T-cell (primary cell): ENCODE results near the gene SKI. TPM values are rescaled to one million over a fixed set of nuclear protein-coding genes. Genes with fewer than 3 reads are reported as not detected.

Experiments
- ATAC-seq, 4 experiments: fragments of 200-7000 bp in 3 of 4; fragments of 150-1000 bp in 1 of 4; cut with Tn5 transposase; replicated peaks in 1 of 4; 1 replicate in 3 of 4; 2 replicates in 1 of 4; pipeline ENCODE4 v1.10.0; 2021; ENCODE audit warnings: moderate library complexity in 3 of 4, mild to moderate bottlenecking in 2 of 4, moderate number of reproducible peaks in 1 of 4
- CTCF ChIA-PET, 2 donors: fragments of 300-600 bp; sonication (Branson Sonifier 250); formaldehyde crosslinking; loops; one replicate each; lab custom pipeline; 2022; ENCODE audit warnings: antibody characterized with exemption in 2 of 2; lab: Charles Lee
- POLR2A ChIA-PET, 2 donors: fragments of 300-600 bp; sonication (Branson Sonifier 250); formaldehyde crosslinking; loops; one replicate each; lab custom pipeline; 2022; ENCODE audit warnings: antibody characterized with exemption in 2 of 2; lab: Charles Lee
- DNase-seq, 35 experiments: peaks; one replicate each; pipeline versions ENCODE4 v3.0.0 to v3.0.0-alpha.2; 2013 to 2023
- H3K27ac ChIP-seq: one replicate; pipeline ENCODE4 v1.5.1; 2013; ENCODE audit warnings: low read length
- H3K27me3 ChIP-seq, 2 experiments: replicated peaks in 1 of 2; 1 replicate in 1 of 2; 2 replicates in 1 of 2; pipeline versions ENCODE4 v1.6.1 to v1.7.0; 2013; ENCODE audit warnings: low read length in 1 of 2, mixed read lengths in 1 of 2; ENCODE audit not compliant: control insufficient read depth in 2 of 2, insufficient read depth in 2 of 2; ENCODE audit errors: extremely low read depth in 1 of 2
- H3K36me3 ChIP-seq, 2 donors: 1 replicate in 1 of 2; 2 replicates in 1 of 2; pipeline versions ENCODE4 v1.6.1 to v1.7.0; 2013; ENCODE audit warnings: low read length in 1 of 2; ENCODE audit not compliant: control insufficient read depth in 2 of 2, insufficient read depth in 1 of 2; ENCODE audit errors: extremely low read depth in 1 of 2
- H3K4me1 ChIP-seq, 2 experiments: 1 replicate in 1 of 2; 2 replicates in 1 of 2; pipeline versions ENCODE4 v1.6.1 to v1.7.0; 2013; ENCODE audit warnings: low read length in 2 of 2, mixed read lengths in 1 of 2; ENCODE audit not compliant: insufficient read depth in 2 of 2, control insufficient read depth in 1 of 2; ENCODE audit errors: extremely low read depth in 1 of 2
- H3K4me3 ChIP-seq, 2 donors: 1 replicate in 1 of 2; 2 replicates in 1 of 2; pipeline versions ENCODE4 v1.5.1 to v1.7.0; 2013; ENCODE audit warnings: mild to moderate bottlenecking in 2 of 2, low read length in 1 of 2, moderate library complexity in 1 of 2; ENCODE audit not compliant: control insufficient read depth in 1 of 2; ENCODE audit errors: extremely low read depth in 1 of 2
- H3K9me3 ChIP-seq: 2 replicates; pipeline ENCODE4 v1.7.0; 2013
- H3K27ac Mint-ChIP-seq, 2 donors: one replicate each; pipeline ENCODE4 v1.8.0; 2020 to 2021; ENCODE audit warnings: mild to moderate bottlenecking in 2 of 2, mixed read lengths in 2 of 2
- H3K27me3 Mint-ChIP-seq, 2 donors: one replicate each; pipeline ENCODE4 v1.8.0; 2021 to 2022; ENCODE audit warnings: mixed read lengths in 2 of 2
- H3K36me3 Mint-ChIP-seq: one replicate; pipeline ENCODE4 v1.8.0; 2021; ENCODE audit warnings: mixed read lengths
- H3K4me1 Mint-ChIP-seq, 3 donors: one replicate each; pipeline ENCODE4 v1.8.0; 2020 to 2022; ENCODE audit warnings: mixed read lengths in 3 of 3, mild to moderate bottlenecking in 1 of 3
- H3K4me3 Mint-ChIP-seq, 3 donors: one replicate each; pipeline ENCODE4 v1.8.0; 2020 to 2022; ENCODE audit warnings: mild to moderate bottlenecking in 3 of 3, mixed read lengths in 3 of 3, moderate library complexity in 3 of 3
- H3K9me3 Mint-ChIP-seq, 3 donors: one replicate each; pipeline ENCODE4 v1.8.0; 2020 to 2022; ENCODE audit warnings: mixed read lengths in 3 of 3
- WGBS: methylation state at CpG from one replicate; pipeline ENCODE4 v1.1.5; 2013; ENCODE audit warnings: missing lambda C conversion rate; ENCODE audit not compliant: insufficient coverage; 5-methylcytosine and 5-hydroxymethylcytosine counted together
- total RNA-seq, 35 experiments: library from RNA in 6 of 35; stranded (reverse) in 6 of 35; fragments of 120-200 nt in 1 of 35; gene quantifications; one replicate each; pipeline versions ENCODE4 v1.2.1 to v1.2.4 and lab custom pipeline; 2013 to 2026

Gene SKI
- total RNA-seq, 5 donors from 2014 or later (not counting 1 experiment from before 2014, with no cell fraction given) = 137 to 299 (median 157) TPM

GRCh38 chr1:2202843-2203601, 25.1 kb upstream of the SKI start:
- Histone ChIP-seq H3K9me3 (no peaks in the 10 kb centered on the region), H3K36me3 (no peaks in the 10 kb centered on the region), H3K4me1 (peaks cover 16 to 54% of the 10 kb centered on the region in 2 experiments), H3K4me3 (no peak overlapping the region), H3K27me3 (no peaks in the 10 kb centered on the region), H3K27ac (no peak overlapping the region)
- H3K4me3 Mint-ChIP-seq = no peak overlapping the region
- H3K36me3 Mint-ChIP-seq = no peaks in the 10 kb centered on the region
- no peaks in the 10 kb centered on the region for H3K9me3 Mint-ChIP-seq
- peaks cover 17 to 37% (median 24%) of the 10 kb centered on the region in 3 donors for H3K4me1 Mint-ChIP-seq
- DNase-seq = no peak
- 91% methylated on average over 14 of the region's 15 CpGs for WGBS
- ChIA-PET POLR2A (no interaction called here), CTCF (no interaction called here)
- H3K27ac Mint-ChIP-seq = peak overlapping the region in 1 of 2 donors; percentile 64
- ATAC-seq = no peak
- H3K27me3 Mint-ChIP-seq = no peaks in the 10 kb centered on the region

DNA sequence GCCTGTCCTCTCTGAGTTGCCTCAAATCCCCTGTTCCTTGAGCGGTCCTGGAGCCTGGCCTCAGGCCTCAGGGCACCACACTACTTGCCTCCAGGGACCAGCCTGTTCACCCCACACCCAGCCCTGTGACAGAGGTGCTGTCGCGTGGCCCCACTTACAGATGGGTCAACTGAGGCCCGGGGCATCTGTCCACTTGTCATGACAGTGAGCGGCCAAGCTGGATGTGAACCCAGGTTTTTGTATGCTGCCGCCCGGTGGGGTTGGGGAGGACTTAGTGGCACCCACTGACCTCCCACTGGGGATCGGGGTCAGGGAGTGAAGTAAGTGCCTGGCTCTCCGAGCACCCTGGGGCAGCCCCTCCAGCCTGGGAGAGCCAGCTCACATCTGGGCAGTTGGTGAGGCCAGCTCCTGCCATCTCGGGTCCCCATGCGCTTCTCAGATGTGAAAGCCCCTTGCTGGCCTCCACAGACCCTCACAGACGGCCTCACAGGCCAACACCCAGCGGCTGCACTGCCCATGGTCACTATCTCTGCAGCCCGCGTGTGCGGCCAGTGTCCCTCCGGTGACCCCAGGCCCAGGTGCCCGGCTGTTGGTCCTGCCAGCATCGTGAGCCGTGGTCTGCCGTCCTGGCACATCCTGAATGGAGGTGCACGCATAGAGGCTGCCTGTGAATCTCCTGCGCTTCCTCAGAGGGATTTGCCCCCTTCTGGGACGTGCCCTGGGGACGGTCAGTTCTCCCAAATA, 24.3 kb upstream of the SKI start:
- Histone ChIP-seq H3K27ac (peak overlapping the region; percentile 69), H3K4me3 (peak overlapping the region in 1 of 2 donors; percentile 28), H3K27me3 (no peaks in the 10 kb centered on the region), H3K9me3 (no peaks in the 10 kb centered on the region), H3K36me3 (no peaks in the 10 kb centered on the region), H3K4me1 (peaks cover 8 to 46% of the 10 kb centered on the region in 2 experiments)
- no peak for ATAC-seq
- POLR2A ChIA-PET = no interaction called here
- Mint-ChIP-seq H3K36me3 (no peaks in the 10 kb centered on the region), H3K9me3 (no peaks in the 10 kb centered on the region), H3K4me1 (peaks cover 14 to 30% (median 18%) of the 10 kb centered on the region in 3 donors), H3K27me3 (no peaks in the 10 kb centered on the region), H3K4me3 (no peak overlapping the region), H3K27ac (peak overlapping the region in 1 of 2 donors; percentile 46)
- 95% methylated on average over 19 of the region's 25 CpGs for WGBS
- no peak for DNase-seq
- CTCF ChIA-PET = interaction anchor here in 1 of 2 donors (1.5 kb wide), 1 partner anchor 9 kb away, joined by 3 read pairs; the partner anchor contains the start of gene FAAP20

DNA sequence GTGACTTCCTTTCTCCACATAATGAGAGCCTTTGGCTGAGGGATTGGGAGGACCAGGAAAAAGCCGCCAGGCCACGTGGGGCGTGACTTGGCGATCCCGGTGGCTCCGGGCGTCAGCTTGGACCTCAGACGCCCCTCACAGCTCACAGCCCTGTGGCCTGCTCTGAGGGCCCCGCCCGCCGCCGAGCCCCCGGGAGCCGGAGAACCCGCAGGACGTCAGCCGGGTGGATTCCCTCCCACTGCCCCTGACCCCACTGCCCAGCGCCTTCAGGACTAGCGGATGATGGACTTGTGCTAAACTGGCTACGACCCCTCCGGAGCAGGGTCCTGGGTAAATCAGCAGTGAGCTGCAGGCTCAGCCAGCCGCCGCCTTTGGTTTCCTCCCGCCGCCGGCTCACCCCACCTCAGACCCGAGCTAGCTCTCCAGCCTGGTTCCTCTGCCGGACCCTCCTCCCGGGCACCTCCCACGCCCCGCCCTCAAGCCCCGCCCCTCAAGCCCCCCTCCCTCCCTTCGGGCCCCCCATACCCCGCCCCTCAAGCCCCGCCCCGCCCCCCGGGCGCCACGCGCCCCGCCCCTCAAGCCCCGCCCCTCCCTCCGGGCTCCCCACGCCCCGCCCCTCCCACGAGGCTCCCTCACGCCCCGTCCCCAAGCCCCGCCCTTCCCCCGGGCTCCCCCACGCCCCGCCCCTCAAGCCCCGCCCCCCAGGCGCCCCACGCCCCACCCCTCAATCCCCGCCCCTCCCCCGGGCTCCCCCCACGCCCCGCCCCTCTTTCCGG, 23.5 kb upstream of the SKI start:
- no peaks in the 10 kb centered on the region for H3K27me3 Mint-ChIP-seq
- peak in 2 of 35 experiments; percentile 53 to 74 for DNase-seq

GRCh38 chr1:2205191-2205952, 22.7 kb upstream of the SKI start:
- 7% methylated on average over 74 of the region's 84 CpGs for WGBS
- peaks cover 4 to 30% of the 10 kb centered on the region in 2 experiments for H3K4me1 ChIP-seq
- no peak overlapping the region for H3K27ac ChIP-seq
- no peak overlapping the region for H3K27ac Mint-ChIP-seq
- H3K4me1 Mint-ChIP-seq = peaks cover 0 to 16% (median 4%) of the 10 kb centered on the region in 3 donors
- no peaks in the 10 kb centered on the region for H3K36me3 Mint-ChIP-seq
- H3K9me3 ChIP-seq = no peaks in the 10 kb centered on the region
- no peaks in the 10 kb centered on the region for H3K27me3 Mint-ChIP-seq
- peak overlapping the region; percentile 52 to 65 (median 64) for H3K4me3 Mint-ChIP-seq
- H3K36me3 ChIP-seq = no peaks in the 10 kb centered on the region
- H3K27me3 ChIP-seq = peaks cover 0 to 4% of the 10 kb centered on the region in 2 experiments
- ChIA-PET POLR2A (interaction anchor here in 1 of 2 donors (0.6 kb wide), 1 partner anchor 14 kb away, joined by 4 read pairs; no protein-coding TSS in a partner anchor), CTCF (interaction anchor here in 1 of 2 donors (0.8 to 1.5 kb wide), 2 partner anchors 10 to 184 kb away, joined by 3 read pairs; partner anchors contain the start of gene FAAP20)
- DNase-seq = peak; percentile 83 to 96 (median 91)
- H3K4me3 ChIP-seq = peak overlapping the region; percentile 40 to 60
- peak; percentile 89 to 91 (median 90) for ATAC-seq
- no peaks in the 10 kb centered on the region for H3K9me3 Mint-ChIP-seq

More for the DNA sequence above, 23.5 kb upstream of the SKI start:
- Histone ChIP-seq H3K9me3 (no peaks in the 10 kb centered on the region), H3K36me3 (no peaks in the 10 kb centered on the region), H3K27me3 (peaks cover 0 to 4% of the 10 kb centered on the region in 2 experiments), H3K27ac (peak overlapping the region; percentile 69), H3K4me3 (peak overlapping the region; percentile 28 to 30), H3K4me1 (peaks cover 5 to 38% of the 10 kb centered on the region in 2 experiments)
- Mint-ChIP-seq H3K4me3 (no peak overlapping the region), H3K9me3 (no peaks in the 10 kb centered on the region), H3K36me3 (no peaks in the 10 kb centered on the region), H3K27ac (peak overlapping the region in 1 of 2 donors; percentile 46), H3K4me1 (peaks cover 6 to 23% (median 10%) of the 10 kb centered on the region in 3 donors)
- ChIA-PET POLR2A (no interaction called here), CTCF (interaction anchor here in 1 of 2 donors (0.8 to 1.5 kb wide), 2 partner anchors 10 to 185 kb away, joined by 3 read pairs; partner anchors contain the start of gene FAAP20)
- 30% methylated on average over 21 of the region's 60 CpGs for WGBS
- peak; percentile 21 to 56 (median 40) for ATAC-seq

GRCh38 chr1:2206813-2207487, 21.2 kb upstream of the SKI start:
- H3K27ac Mint-ChIP-seq = no peak overlapping the region
- H3K27me3 ChIP-seq = peaks cover 0 to 4% of the 10 kb centered on the region in 2 experiments
- H3K9me3 ChIP-seq = no peaks in the 10 kb centered on the region
- no peak overlapping the region for H3K4me3 Mint-ChIP-seq
- H3K36me3 Mint-ChIP-seq = no peaks in the 10 kb centered on the region
- H3K4me1 ChIP-seq = peaks cover 3 to 23% of the 10 kb centered on the region in 2 experiments
- no peaks in the 10 kb centered on the region for H3K9me3 Mint-ChIP-seq
- POLR2A ChIA-PET = no interaction called here
- no peak overlapping the region for H3K4me3 ChIP-seq
- H3K4me1 Mint-ChIP-seq = peaks cover 0 to 13% (median 4%) of the 10 kb centered on the region in 3 donors
- ATAC-seq = no peak
- CTCF ChIA-PET = no interaction called here
- no peaks in the 10 kb centered on the region for H3K27me3 Mint-ChIP-seq
- WGBS = 96% methylated on average over 13 of the region's 16 CpGs
- DNase-seq = no peak
- no peak overlapping the region for H3K27ac ChIP-seq
- H3K36me3 ChIP-seq = no peaks in the 10 kb centered on the region
